ENCODE data around the gene MGST2.

The MGST2 gene

DNA sequence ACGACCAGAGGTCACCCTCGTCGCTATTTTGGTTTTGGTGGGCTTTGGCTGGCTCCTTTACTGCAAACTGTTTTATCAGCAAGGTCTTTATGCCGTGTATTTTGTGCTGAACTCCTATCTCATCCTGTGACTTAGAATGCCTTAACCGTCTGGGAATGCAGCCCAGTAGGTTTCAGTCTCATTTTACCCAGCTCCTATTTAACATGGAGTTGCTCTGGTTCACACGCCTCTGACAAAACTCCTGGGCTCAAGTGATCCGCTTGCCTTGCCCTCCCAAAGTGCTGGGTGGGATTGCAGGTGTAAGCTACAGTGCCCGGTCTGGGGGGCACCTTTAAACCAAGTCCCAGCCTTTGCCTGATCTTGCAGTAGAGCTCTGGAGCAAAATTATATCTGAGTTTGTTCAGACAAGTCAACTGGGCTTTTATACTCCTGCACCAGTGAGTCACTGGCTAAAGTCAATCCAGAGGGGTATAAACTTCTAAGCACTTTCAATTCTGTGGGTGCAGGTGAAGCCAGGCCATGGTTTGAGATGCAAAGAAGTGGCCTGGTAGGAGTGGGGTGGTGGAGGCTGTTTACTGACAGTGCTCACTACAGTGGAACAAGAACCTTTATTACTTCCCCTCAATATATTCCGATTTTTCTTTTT, 50.2 kb downstream of the MGST2 start:
- Histone ChIP-seq H3K27me3 (replicated peaks; ENCODE audit: control insufficient read depth, insufficient read depth, low read length) (no peaks in the 10 kb centered on the region), H3K4me1 (ENCODE audit: control insufficient read depth, insufficient read depth, low read length) (peaks cover 15% of the 10 kb centered on the region), H3K9ac (ENCODE audit: low read length) (no peak overlapping the region), H3K9me3 (ENCODE audit: control insufficient read depth, low read length) (no peaks in the 10 kb centered on the region), H3K36me3 (ENCODE audit: control insufficient read depth, insufficient read depth, low read length, severe bottlenecking) (no peaks in the 10 kb centered on the region), H3K4me3 (ENCODE audit: low read length) (no peak overlapping the region)
- no peak for DNase-seq (ENCODE audit: low read depth)

DNA sequence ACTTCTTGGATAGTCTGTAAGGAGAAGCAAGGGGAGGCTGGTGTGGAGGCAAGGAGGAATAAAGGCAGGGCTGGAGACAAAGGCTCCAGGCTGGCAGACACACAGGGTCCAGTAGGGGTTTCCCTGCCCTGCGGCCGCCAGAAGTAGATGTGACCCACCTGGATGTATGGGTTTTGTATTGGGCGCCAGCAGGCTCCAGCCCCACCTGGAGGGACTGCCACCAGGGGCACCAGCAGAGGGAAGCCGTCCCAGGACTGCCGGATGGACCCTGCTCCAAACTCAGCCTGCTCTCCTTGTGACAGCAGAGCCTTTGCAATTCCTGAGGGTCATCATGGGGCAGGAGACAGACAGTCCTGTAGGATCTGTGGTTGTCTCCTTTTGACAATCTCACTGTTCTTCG, 52.7 kb downstream of the MGST2 start:
- Histone ChIP-seq H3K4me3 (ENCODE audit: low read length) (no peak overlapping the region), H3K4me1 (ENCODE audit: control insufficient read depth, insufficient read depth, low read length) (peaks cover 13% of the 10 kb centered on the region), H3K9me3 (ENCODE audit: control insufficient read depth, low read length) (no peaks in the 10 kb centered on the region), H3K27me3 (replicated peaks; ENCODE audit: control insufficient read depth, insufficient read depth, low read length) (no peaks in the 10 kb centered on the region), H3K36me3 (ENCODE audit: control insufficient read depth, insufficient read depth, low read length, severe bottlenecking) (no peaks in the 10 kb centered on the region), H3K9ac (ENCODE audit: low read length) (no peak overlapping the region)
- DNase-seq (ENCODE audit: low read depth), result no peak

DNA sequence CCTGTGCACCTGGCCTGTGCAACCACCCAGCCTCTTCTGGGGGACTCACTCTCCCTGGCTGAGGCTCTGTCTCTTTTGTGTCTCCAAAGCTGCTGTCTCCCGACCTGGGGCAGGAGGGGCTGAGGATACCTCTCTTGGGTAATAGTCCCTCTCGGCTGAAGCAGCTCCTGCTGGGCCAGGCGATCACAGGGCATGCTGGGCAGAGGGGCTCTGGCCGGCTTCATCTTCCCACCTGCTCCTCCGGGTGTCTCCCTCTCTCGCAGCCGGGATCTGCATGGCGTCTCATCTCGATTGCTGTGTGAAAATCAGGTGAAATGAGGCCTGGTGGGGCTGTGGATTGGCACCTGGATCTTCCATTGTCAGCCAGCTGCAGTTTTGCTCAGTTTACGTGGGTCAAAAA, 53.2 kb downstream of the MGST2 start:
- peaks cover 13% of the 10 kb centered on the region for H3K4me1 ChIP-seq (ENCODE audit: control insufficient read depth, insufficient read depth, low read length)
- H3K9me3 ChIP-seq (ENCODE audit: control insufficient read depth, low read length), result no peaks in the 10 kb centered on the region
- H3K9ac ChIP-seq (ENCODE audit: low read length), result no peak overlapping the region
- no peaks in the 10 kb centered on the region for H3K27me3 ChIP-seq (replicated peaks; ENCODE audit: control insufficient read depth, insufficient read depth, low read length)
- no peak for DNase-seq (ENCODE audit: low read depth)
- H3K36me3 ChIP-seq (ENCODE audit: control insufficient read depth, insufficient read depth, low read length, severe bottlenecking), result no peaks in the 10 kb centered on the region
- no peak overlapping the region for H3K4me3 ChIP-seq (ENCODE audit: low read length)

DNA sequence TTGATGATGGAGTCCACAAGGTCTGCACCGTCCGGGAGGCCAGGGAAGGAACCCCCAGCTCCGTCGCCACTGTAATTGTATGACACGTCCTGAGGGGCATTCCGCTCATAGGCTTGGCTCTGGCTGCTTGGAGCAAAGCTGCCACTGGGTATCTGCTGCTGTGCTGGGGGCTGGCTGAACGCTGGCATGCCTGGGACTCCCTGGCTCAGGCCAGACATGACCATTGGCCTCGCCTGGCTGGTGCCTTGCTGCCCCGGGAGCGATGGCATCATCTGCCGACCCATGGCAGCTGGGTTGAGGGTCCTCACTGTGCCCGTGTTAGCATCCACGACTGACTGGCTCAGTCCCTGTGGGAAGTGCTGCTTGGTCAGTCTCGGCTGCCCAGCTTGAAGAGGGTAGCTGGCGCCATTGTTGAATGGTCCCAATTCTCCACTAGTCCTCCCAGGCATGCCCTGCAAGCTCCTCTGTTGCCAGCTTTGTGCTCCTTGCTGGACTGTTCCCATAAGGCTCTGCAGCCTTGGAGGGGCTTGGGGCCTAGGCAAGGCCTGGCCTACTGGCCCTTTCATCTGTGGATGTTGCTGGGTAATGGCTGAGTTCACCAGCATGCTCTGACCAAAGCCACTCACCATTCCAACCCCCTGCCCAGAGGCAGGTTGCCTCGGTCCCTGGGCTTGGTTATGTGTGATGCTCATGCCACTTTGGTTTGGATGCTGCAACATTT, 53.9 kb downstream of the MGST2 start:
- H3K36me3 ChIP-seq (ENCODE audit: control insufficient read depth, insufficient read depth, low read length, severe bottlenecking), result no peaks in the 10 kb centered on the region
- no peak overlapping the region for H3K9ac ChIP-seq (ENCODE audit: low read length)
- H3K9me3 ChIP-seq (ENCODE audit: control insufficient read depth, low read length), result no peaks in the 10 kb centered on the region
- no peaks in the 10 kb centered on the region for H3K27me3 ChIP-seq (replicated peaks; ENCODE audit: control insufficient read depth, insufficient read depth, low read length)
- DNase-seq (ENCODE audit: low read depth), result no peak
- H3K4me1 ChIP-seq (ENCODE audit: control insufficient read depth, insufficient read depth, low read length), result peaks cover 13% of the 10 kb centered on the region
- H3K4me3 ChIP-seq (ENCODE audit: low read length), result no peak overlapping the region

DNA sequence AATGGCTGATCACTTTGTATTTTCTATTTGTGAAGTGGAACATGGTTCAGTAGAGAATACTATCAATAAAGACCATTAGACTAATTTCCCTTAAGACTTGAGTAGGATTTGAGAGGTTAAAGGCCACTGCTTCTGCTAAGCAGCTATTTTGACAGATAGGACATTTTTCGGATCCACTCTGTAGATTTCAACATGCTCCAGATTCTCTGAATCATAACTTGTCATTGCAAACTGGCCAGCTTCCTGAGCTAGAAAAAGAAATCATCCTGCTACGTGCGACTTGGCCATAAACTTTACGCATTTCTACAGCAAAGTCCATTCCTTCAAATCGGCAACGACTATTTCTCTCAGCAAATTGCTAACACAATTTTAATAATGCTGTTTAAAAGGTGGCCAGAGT, 55.2 kb downstream of the MGST2 start:
- H3K9ac ChIP-seq (ENCODE audit: low read length), result no peak overlapping the region
- H3K36me3 ChIP-seq (ENCODE audit: control insufficient read depth, insufficient read depth, low read length, severe bottlenecking), result no peaks in the 10 kb centered on the region
- H3K27me3 ChIP-seq (replicated peaks; ENCODE audit: control insufficient read depth, insufficient read depth, low read length), result no peaks in the 10 kb centered on the region
- DNase-seq (ENCODE audit: low read depth), result no peak
- no peaks in the 10 kb centered on the region for H3K9me3 ChIP-seq (ENCODE audit: control insufficient read depth, low read length)
- H3K4me3 ChIP-seq (ENCODE audit: low read length), result no peak overlapping the region
- H3K4me1 ChIP-seq (ENCODE audit: control insufficient read depth, insufficient read depth, low read length), result peaks cover 13% of the 10 kb centered on the region

DNA sequence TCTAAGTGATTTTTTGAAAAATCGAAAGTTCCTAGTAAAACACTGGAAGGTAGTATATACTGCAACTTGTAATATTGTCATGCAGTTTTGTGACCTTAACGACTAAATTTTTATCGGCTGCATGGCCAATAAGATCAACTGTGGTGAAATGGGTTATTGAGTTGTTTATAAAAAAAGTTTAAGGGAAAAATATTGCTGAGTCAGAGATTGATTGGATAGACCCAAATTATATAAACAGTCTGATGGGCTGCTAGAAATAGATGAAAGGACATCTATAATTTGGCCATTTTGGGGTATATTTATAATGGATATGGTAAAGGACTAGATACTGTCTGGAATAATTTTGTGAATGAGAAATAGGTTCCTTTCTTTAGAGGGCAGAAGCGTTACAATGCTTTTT, 56.2 kb downstream of the MGST2 start:
- Histone ChIP-seq H3K9ac (ENCODE audit: low read length) (no peak overlapping the region), H3K4me1 (ENCODE audit: control insufficient read depth, insufficient read depth, low read length) (peaks cover 13% of the 10 kb centered on the region), H3K4me3 (ENCODE audit: low read length) (no peak overlapping the region), H3K36me3 (ENCODE audit: control insufficient read depth, insufficient read depth, low read length, severe bottlenecking) (no peaks in the 10 kb centered on the region), H3K27me3 (replicated peaks; ENCODE audit: control insufficient read depth, insufficient read depth, low read length) (no peaks in the 10 kb centered on the region), H3K9me3 (ENCODE audit: control insufficient read depth, low read length) (no peaks in the 10 kb centered on the region)
- no peak for DNase-seq (ENCODE audit: low read depth)

DNA sequence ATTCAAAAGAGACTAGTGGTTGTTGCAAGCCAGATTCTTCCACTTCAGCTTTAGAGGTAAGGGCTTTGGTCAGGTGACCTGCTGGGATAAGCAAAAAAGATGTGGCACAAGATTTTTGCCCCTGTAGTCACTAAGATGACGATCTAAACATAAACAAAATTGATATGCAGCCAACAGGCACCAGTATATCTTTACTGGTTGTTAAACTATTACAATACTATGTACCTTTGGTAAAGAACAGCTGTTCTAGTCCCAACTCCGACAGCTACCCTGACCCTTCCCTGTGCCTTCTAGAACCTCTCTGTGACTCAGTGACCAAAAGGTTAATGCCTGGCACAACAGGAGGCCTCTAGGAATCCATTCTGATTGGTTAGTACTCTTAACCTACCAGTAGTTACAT, 59.6 kb downstream of the MGST2 start:
- DNase-seq (ENCODE audit: low read depth), result no peak
- no peaks in the 10 kb centered on the region for H3K36me3 ChIP-seq (ENCODE audit: control insufficient read depth, insufficient read depth, low read length, severe bottlenecking)

DNA sequence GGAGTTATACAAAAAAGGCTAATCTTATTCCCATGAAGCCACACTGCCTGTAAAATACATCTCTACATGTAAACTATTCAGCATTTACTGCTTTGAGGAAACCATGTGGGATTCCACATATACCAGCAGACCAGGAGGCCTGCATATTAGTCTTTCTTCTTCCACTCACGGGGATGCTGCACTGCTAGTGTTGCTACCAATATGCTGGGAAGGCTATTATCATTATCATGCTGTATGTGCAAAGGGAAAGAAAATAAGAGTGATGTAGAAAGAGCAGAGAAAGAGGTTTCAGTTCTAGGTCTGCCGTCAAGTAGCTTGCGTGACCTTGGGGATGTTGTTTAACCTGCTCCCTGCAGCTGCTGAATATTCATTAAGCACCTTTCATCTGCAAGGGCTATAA, 61.0 kb downstream of the MGST2 start:
- no peak for DNase-seq (ENCODE audit: low read depth)
- H3K9me3 ChIP-seq (ENCODE audit: control insufficient read depth, low read length), result no peaks in the 10 kb centered on the region
- H3K9ac ChIP-seq (ENCODE audit: low read length), result no peak overlapping the region
- H3K36me3 ChIP-seq (ENCODE audit: control insufficient read depth, insufficient read depth, low read length, severe bottlenecking), result no peaks in the 10 kb centered on the region
- no peaks in the 10 kb centered on the region for H3K27me3 ChIP-seq (replicated peaks; ENCODE audit: control insufficient read depth, insufficient read depth, low read length)
- H3K4me1 ChIP-seq (ENCODE audit: control insufficient read depth, insufficient read depth, low read length), result no peaks in the 10 kb centered on the region
- no peak overlapping the region for H3K4me3 ChIP-seq (ENCODE audit: low read length)

More for the DNA sequence above, 59.6 kb downstream of the MGST2 start:
- Histone ChIP-seq H3K9me3 (ENCODE audit: control insufficient read depth, low read length) (no peaks in the 10 kb centered on the region), H3K4me1 (ENCODE audit: control insufficient read depth, insufficient read depth, low read length) (peaks cover 12% of the 10 kb centered on the region), H3K27me3 (replicated peaks; ENCODE audit: control insufficient read depth, insufficient read depth, low read length) (no peaks in the 10 kb centered on the region), H3K9ac (ENCODE audit: low read length) (no peak overlapping the region), H3K4me3 (ENCODE audit: low read length) (no peak overlapping the region)

DNA sequence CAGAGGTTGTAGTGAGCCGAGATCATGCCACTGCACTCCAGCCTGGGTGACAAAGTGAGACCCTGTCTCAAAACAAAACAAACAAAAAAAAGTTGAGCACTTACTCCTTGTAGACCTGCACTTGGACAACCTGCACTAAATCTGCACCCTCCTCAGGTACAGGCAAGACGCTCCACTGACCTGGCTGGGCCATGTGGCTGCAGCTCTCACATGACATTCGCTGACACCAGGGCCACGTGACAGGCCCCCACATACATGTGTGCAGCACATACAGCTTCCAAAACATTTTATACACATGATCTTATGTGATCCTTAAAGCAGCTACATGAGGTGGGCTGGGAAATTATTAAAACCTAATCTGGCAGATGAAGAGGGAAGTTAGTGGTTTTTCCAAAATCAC, 62.5 kb downstream of the MGST2 start:
- H3K9ac ChIP-seq (ENCODE audit: low read length), result no peak overlapping the region
- DNase-seq (ENCODE audit: low read depth), result no peak
- H3K4me3 ChIP-seq (ENCODE audit: low read length), result no peak overlapping the region
- no peaks in the 10 kb centered on the region for H3K27me3 ChIP-seq (replicated peaks; ENCODE audit: control insufficient read depth, insufficient read depth, low read length)
- H3K9me3 ChIP-seq (ENCODE audit: control insufficient read depth, low read length), result no peaks in the 10 kb centered on the region
- no peaks in the 10 kb centered on the region for H3K4me1 ChIP-seq (ENCODE audit: control insufficient read depth, insufficient read depth, low read length)
- H3K36me3 ChIP-seq (ENCODE audit: control insufficient read depth, insufficient read depth, low read length, severe bottlenecking), result no peaks in the 10 kb centered on the region

DNA sequence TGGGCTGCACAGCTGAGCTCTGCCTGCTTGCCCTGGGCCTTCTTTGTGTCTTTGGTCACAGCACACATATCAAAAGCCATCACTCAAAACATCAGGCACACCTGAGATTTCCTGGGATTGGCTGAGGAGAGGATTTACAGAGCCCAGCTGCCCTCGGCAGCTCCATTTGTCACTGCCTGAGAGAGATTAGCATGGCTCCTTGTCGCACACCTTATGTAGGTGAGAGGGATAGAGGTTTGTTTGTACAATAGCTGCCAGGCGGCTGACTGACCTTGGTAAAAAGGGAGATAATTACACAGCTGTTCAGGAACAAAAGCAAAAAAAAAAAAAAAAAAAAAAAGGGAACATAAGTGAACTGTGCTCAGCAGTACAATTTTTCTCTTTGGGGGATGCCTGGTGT, 63.2 kb downstream of the MGST2 start:
- no peak overlapping the region for H3K9ac ChIP-seq (ENCODE audit: low read length)
- H3K27me3 ChIP-seq (replicated peaks; ENCODE audit: control insufficient read depth, insufficient read depth, low read length), result no peaks in the 10 kb centered on the region
- H3K36me3 ChIP-seq (ENCODE audit: control insufficient read depth, insufficient read depth, low read length, severe bottlenecking), result no peaks in the 10 kb centered on the region
- no peaks in the 10 kb centered on the region for H3K9me3 ChIP-seq (ENCODE audit: control insufficient read depth, low read length)
- H3K4me3 ChIP-seq (ENCODE audit: low read length), result no peak overlapping the region
- DNase-seq (ENCODE audit: low read depth), result no peak
- peaks cover 2% of the 10 kb centered on the region for H3K4me1 ChIP-seq (ENCODE audit: control insufficient read depth, insufficient read depth, low read length)

DNA sequence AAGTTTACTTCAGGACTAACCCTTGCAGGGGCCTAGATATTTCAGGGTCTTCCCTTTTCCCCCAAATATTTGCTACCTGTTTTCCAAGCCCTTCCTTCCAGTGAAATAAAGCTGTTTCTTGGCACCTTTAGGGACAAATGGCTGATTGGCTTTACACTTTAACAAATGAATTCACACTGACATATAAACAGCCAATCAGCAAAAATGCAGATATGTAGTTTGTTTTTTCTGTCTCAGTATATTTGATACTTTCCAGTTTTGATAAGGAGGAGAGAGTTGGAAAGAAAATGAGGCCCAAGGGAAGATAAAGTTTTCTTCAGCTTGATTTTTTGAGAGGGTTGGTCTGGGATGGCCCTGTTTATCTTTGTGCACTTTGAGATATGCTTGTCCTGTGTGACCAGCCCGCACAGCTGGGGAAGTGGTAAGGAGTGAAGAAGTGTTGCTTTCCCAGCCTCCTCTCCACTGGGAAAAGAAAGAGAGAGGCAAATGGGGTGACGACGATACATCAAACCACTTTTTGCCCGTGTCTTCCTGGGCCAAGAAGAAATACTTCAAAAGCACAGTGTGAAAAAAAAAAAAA, 67.5 kb downstream of the MGST2 start:
- Histone ChIP-seq H3K36me3 (ENCODE audit: control insufficient read depth, insufficient read depth, low read length, severe bottlenecking) (no peaks in the 10 kb centered on the region), H3K9ac (ENCODE audit: low read length) (no peak overlapping the region), H3K27me3 (replicated peaks; ENCODE audit: control insufficient read depth, insufficient read depth, low read length) (no peaks in the 10 kb centered on the region), H3K4me1 (ENCODE audit: control insufficient read depth, insufficient read depth, low read length) (peaks cover 32% of the 10 kb centered on the region), H3K4me3 (ENCODE audit: low read length) (no peak overlapping the region), H3K9me3 (ENCODE audit: control insufficient read depth, low read length) (no peaks in the 10 kb centered on the region)
- no peak for DNase-seq (ENCODE audit: low read depth)

Data from adipocyte (in vitro differentiated cells).